HEK293 (cell line): Measurements from ENCODE around the gene ACADSB.

Experiments
- CTCF ChIA-PET: fragments of 350-600 bp; formaldehyde crosslinking; extraction: SDS; loops from one replicate; lab custom pipeline; 2021; ENCODE audit warnings: antibody characterized with exemption; lab: Yijun Ruan, JAX
- POLR2A ChIA-PET: fragments of 300-600 bp; formaldehyde crosslinking; extraction: SDS; loops from one replicate; lab custom pipeline; 2020; ENCODE audit warnings: antibody characterized with exemption, inconsistent platforms; lab: Yijun Ruan, JAX
- H3K27ac ChIP-seq: fragments of 200-500 bp; sonication (Bioruptor generic); 2 replicates; pipeline ENCODE4 v1.5.1; 2014; ENCODE audit warnings: low read depth, low read length, control low read depth, inconsistent platforms; ENCODE audit errors: extremely low read depth
- H3K36me3 ChIP-seq, 2 experiments: fragments of 200-500 bp in 1 of 2; sonication (Bioruptor generic) in 1 of 2; 1 replicate in 1 of 2; 2 replicates in 1 of 2; pipeline ENCODE4 v1.5.1; 2014 to 2017; ENCODE audit warnings: inconsistent platforms in 2 of 2, low read length in 2 of 2; ENCODE audit not compliant: control insufficient read depth in 2 of 2, insufficient read depth in 1 of 2
- H3K4me1 ChIP-seq: fragments of 200-500 bp; sonication (Bioruptor generic); 2 replicates; pipeline ENCODE4 v1.5.1; 2014; ENCODE audit warnings: mild to moderate bottlenecking, low read length, inconsistent platforms; ENCODE audit not compliant: control insufficient read depth, insufficient read depth
- H3K4me3 ChIP-seq: 2 replicates; pipeline ENCODE4 v1.5.1; 2011; ENCODE audit warnings: low read depth, mild to moderate bottlenecking, control low read depth, low read length, moderate library complexity
- H3K9me3 ChIP-seq: fragments of 200-500 bp; sonication (Bioruptor generic); 2 replicates; pipeline ENCODE4 v1.5.1; 2014; ENCODE audit warnings: low read depth, low read length, inconsistent platforms; ENCODE audit not compliant: control insufficient read depth, insufficient read depth
- EGR2 ChIP-seq: fragments of 450-650 bp; formaldehyde crosslinking; IDR thresholded peaks from 2 replicates; pipeline ENCODE4 v1.5.1; 2016; ENCODE audit warnings: low read depth, missing biosample characterization, missing genetic modification characterization
- HOXD13 ChIP-seq: sonication (generic); formaldehyde crosslinking; IDR thresholded peaks from 2 replicates; pipeline ENCODE4 v1.8.0; 2022; ENCODE audit warnings: missing genetic modification reagents, borderline replicate concordance
- KLF9 ChIP-seq: fragments of 450-650 bp; formaldehyde crosslinking; IDR thresholded peaks from 2 replicates; pipeline ENCODE4 v1.5.1; 2016; ENCODE audit warnings: missing biosample characterization, missing genetic modification characterization, low read depth
- PRDM1 ChIP-seq: fragments of 450-650 bp; formaldehyde crosslinking; IDR thresholded peaks from 2 replicates; pipeline ENCODE4; 2016; ENCODE audit warnings: missing biosample characterization, missing genetic modification characterization
- SP3 ChIP-seq: fragments of 450-650 bp; formaldehyde crosslinking; IDR thresholded peaks from 2 replicates; pipeline ENCODE4 v1.5.1; 2016; ENCODE audit warnings: missing biosample characterization, missing genetic modification characterization
- SP7 ChIP-seq: fragments of 450-650 bp; formaldehyde crosslinking; IDR thresholded peaks from 2 replicates; pipeline ENCODE4 v1.5.1; 2016; ENCODE audit warnings: missing biosample characterization, missing genetic modification characterization
- ZBTB20 ChIP-seq: fragments of 450-650 bp; formaldehyde crosslinking; IDR thresholded peaks from 2 replicates; pipeline ENCODE4 v1.5.1; 2016; ENCODE audit warnings: missing biosample characterization, missing genetic modification characterization
- ZBTB48 ChIP-seq: fragments of 450-650 bp; formaldehyde crosslinking; IDR thresholded peaks from 2 replicates; pipeline ENCODE4 v1.5.1; 2016; ENCODE audit warnings: missing biosample characterization, missing genetic modification characterization
- ZBTB7A ChIP-seq: fragments of 450-650 bp; formaldehyde crosslinking; IDR thresholded peaks from 2 replicates; pipeline ENCODE4 v1.5.1; 2016; ENCODE audit warnings: low read depth, missing biosample characterization, missing genetic modification characterization
- ZBTB8A ChIP-seq: fragments of 450-650 bp; formaldehyde crosslinking; IDR thresholded peaks from 2 replicates; pipeline ENCODE4 v1.5.1; 2016; ENCODE audit warnings: missing biosample characterization, missing genetic modification characterization
- ZFP3 ChIP-seq: fragments of 450-650 bp; formaldehyde crosslinking; IDR thresholded peaks from 2 replicates; pipeline ENCODE4 v1.5.1; 2016; ENCODE audit warnings: low read depth, missing biosample characterization, missing genetic modification characterization
- ZFP41 ChIP-seq: fragments of 450-650 bp; formaldehyde crosslinking; IDR thresholded peaks from 2 replicates; pipeline ENCODE4 v1.5.1; 2016; ENCODE audit warnings: missing biosample characterization, missing genetic modification characterization, borderline replicate concordance
- ZNF114 ChIP-seq: fragments of 450-650 bp; formaldehyde crosslinking; IDR thresholded peaks from 2 replicates; pipeline ENCODE4 v1.5.0; 2017; ENCODE audit warnings: missing biosample characterization, missing genetic modification characterization
- ZNF19 ChIP-seq: fragments of 450-650 bp; formaldehyde crosslinking; IDR thresholded peaks from 2 replicates; pipeline ENCODE4; 2016; ENCODE audit warnings: missing biosample characterization, missing genetic modification characterization, low read depth
- ZNF274 ChIP-seq, 2 experiments: fragments of 200-500 bp in 1 of 2; fragments of 450-650 bp in 1 of 2; sonication (Bioruptor generic) in 1 of 2; formaldehyde crosslinking in 1 of 2; IDR thresholded peaks; 2 replicates each; pipeline versions ENCODE4 v1.5.1 to v1.6.1; 2014 to 2016; ENCODE audit warnings: borderline replicate concordance in 1 of 2, inconsistent platforms in 1 of 2, low read length in 1 of 2, missing biosample characterization in 1 of 2, missing genetic modification characterization in 1 of 2
- ZNF311 ChIP-seq: fragments of 450-650 bp; formaldehyde crosslinking; IDR thresholded peaks from 2 replicates; pipeline ENCODE4 v1.5.1; 2017; ENCODE audit warnings: missing biosample characterization, missing genetic modification characterization, borderline replicate concordance
- ZNF324 ChIP-seq: fragments of 450-650 bp; formaldehyde crosslinking; IDR thresholded peaks from 2 replicates; pipeline ENCODE4 v1.5.1; 2016; ENCODE audit warnings: missing biosample characterization, missing genetic modification characterization
- ZNF404 ChIP-seq: fragments of 450-650 bp; formaldehyde crosslinking; IDR thresholded peaks from 2 replicates; pipeline ENCODE4 v1.5.1; 2017; ENCODE audit warnings: missing biosample characterization, missing genetic modification characterization
- ZNF48 ChIP-seq: fragments of 450-650 bp; formaldehyde crosslinking; IDR thresholded peaks from 2 replicates; pipeline ENCODE4 v1.5.1; 2016; ENCODE audit warnings: missing biosample characterization, missing genetic modification characterization
- ZNF510 ChIP-seq: fragments of 450-650 bp; formaldehyde crosslinking; IDR thresholded peaks from 2 replicates; pipeline ENCODE4 v1.5.1; 2018; ENCODE audit warnings: mild to moderate bottlenecking, missing genetic modification characterization, missing biosample characterization; ENCODE audit not compliant: insufficient replicate concordance
- ZNF521 ChIP-seq: fragments of 450-650 bp; formaldehyde crosslinking; IDR thresholded peaks from 2 replicates; pipeline ENCODE4 v1.5.1; 2017; ENCODE audit warnings: missing biosample characterization, mild to moderate bottlenecking, missing genetic modification characterization
- ZNF529 ChIP-seq: fragments of 450-650 bp; formaldehyde crosslinking; IDR thresholded peaks from 2 replicates; pipeline ENCODE4 v1.5.1; 2017; ENCODE audit warnings: missing genetic modification characterization, missing biosample characterization; ENCODE audit not compliant: insufficient replicate concordance
- ZNF596 ChIP-seq: fragments of 450-650 bp; IDR thresholded peaks from 2 replicates; pipeline ENCODE4 v1.5.0; 2018; ENCODE audit warnings: missing biosample characterization, mild to moderate bottlenecking, missing genetic modification characterization, moderate library complexity
- ZNF747 ChIP-seq: fragments of 450-650 bp; formaldehyde crosslinking; IDR thresholded peaks from 2 replicates; pipeline ENCODE4 v1.5.1; 2016; ENCODE audit warnings: missing biosample characterization, missing genetic modification characterization
- TF ChIP-seq, protein P1 (sequence below): fragments of 450-650 bp; IDR thresholded peaks from 2 replicates; pipeline ENCODE4 v1.5.1; 2018; ENCODE audit warnings: missing biosample characterization, mild to moderate bottlenecking, missing genetic modification characterization
- TF ChIP-seq, protein P2 (sequence below): fragments of 450-650 bp; formaldehyde crosslinking; IDR thresholded peaks from 2 replicates; pipeline ENCODE4 v1.5.1; 2016; ENCODE audit warnings: missing biosample characterization, missing genetic modification characterization
- TF ChIP-seq, protein P3 (sequence below): fragments of 450-650 bp; formaldehyde crosslinking; IDR thresholded peaks from 2 replicates; pipeline ENCODE4 v1.5.1; 2016; ENCODE audit warnings: missing biosample characterization, missing genetic modification characterization
- TF ChIP-seq, protein P4 (sequence below): fragments of 450-650 bp; formaldehyde crosslinking; IDR thresholded peaks from 2 replicates; pipeline ENCODE4 v1.5.0; 2017; ENCODE audit warnings: missing biosample characterization, missing genetic modification characterization, borderline replicate concordance
- TF ChIP-seq, protein P5 (sequence below): fragments of 450-650 bp; formaldehyde crosslinking; IDR thresholded peaks from 2 replicates; pipeline ENCODE4 v1.5.1; 2016; ENCODE audit warnings: missing biosample characterization, missing genetic modification characterization, borderline replicate concordance

Gene ACADSB

DNA sequence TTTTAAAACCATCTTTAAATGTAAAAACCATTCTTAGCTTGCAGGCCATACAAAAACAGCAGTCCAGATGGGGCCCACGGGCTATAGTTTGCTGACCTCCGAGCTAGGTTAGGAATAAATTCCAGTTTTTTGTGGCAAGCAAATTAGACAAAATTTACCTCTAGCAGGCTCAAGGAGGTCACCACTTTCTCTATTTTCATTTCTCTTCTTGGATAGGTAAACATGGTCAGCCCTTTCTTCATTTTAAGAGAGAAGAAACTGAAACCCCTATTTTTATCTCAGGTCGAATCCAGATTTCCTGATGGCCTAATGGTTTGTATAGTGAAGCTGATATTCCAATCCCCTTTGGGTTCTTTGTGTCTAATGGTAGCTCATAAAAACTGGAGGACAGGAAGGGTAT lies 10.9 kb upstream of the ACADSB start (continued):
- TF ChIP-seq ZBTB20 (tag by site-specific recombination) (no peak), ZFP41 (no peak), ZNF529 (tag by site-specific recombination) (no peak), ZNF510 (tag by site-specific recombination) (no peak), ZNF747 (no peak), ZBTB8A (tag by site-specific recombination) (no peak), KLF9 (tag by site-specific recombination) (no peak), ZNF19 (tag by site-specific recombination) (no peak), EGR2 (no peak), ZNF404 (no peak)
- TF ChIP-seq, protein P1, sequence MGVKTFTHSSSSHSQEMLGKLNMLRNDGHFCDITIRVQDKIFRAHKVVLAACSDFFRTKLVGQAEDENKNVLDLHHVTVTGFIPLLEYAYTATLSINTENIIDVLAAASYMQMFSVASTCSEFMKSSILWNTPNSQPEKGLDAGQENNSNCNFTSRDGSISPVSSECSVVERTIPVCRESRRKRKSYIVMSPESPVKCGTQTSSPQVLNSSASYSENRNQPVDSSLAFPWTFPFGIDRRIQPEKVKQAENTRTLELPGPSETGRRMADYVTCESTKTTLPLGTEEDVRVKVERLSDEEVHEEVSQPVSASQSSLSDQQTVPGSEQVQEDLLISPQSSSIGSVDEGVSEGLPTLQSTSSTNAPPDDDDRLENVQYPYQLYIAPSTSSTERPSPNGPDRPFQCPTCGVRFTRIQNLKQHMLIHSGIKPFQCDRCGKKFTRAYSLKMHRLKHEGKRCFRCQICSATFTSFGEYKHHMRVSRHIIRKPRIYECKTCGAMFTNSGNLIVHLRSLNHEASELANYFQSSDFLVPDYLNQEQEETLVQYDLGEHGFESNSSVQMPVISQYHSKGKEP: no peak

DNA sequence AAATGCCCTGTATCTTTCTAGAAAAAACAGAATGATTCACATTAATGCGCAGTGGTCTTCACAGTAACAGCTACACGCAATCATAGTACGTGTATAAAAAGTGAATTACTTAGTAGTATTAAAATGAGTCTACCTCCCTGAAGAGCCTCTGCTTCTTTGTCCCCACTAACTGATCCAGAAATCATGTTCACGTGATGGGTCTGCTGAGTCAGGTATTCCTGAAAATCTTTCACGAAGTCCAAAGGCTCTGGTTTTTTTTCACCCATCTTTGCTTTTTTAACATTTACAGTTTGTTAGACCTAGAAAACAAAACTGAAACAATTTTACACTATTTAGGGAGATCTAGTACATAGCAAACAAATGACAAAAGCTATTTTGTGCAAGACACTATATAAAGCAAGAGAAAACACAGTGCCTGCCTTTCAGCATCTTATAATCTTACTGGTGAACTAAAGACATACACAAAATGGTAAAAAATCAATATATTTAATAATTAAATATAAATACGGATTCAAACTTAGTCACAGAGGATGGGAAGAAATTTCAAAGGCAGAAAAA lies 10.4 kb upstream of the ACADSB start:
- Histone ChIP-seq H3K27ac (no peak overlapping the region), H3K36me3 (peaks cover 20 to 44% of the 10 kb centered on the region in 2 experiments; a peak in 2 of 3 replicates), H3K9me3 (no peaks in the 10 kb centered on the region), H3K4me3 (no peak overlapping the region), H3K4me1 (peaks cover 9% of the 10 kb centered on the region)
- no peak for TF ChIP-seq SP7 (tag by site-specific recombination)
- no peak for TF ChIP-seq ZNF521 (tag by site-specific recombination)
- no peak for TF ChIP-seq SP3 (tag by site-specific recombination)
- TF ChIP-seq HOXD13 (CRISPR knock-in tag): no peak
- TF ChIP-seq ZBTB8A (tag by site-specific recombination): no peak
- TF ChIP-seq PRDM1 (tag by site-specific recombination): no peak
- TF ChIP-seq, protein P2, sequence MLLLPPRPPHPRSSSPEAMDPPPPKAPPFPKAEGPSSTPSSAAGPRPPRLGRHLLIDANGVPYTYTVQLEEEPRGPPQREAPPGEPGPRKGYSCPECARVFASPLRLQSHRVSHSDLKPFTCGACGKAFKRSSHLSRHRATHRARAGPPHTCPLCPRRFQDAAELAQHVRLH: no peak
- TF ChIP-seq ZNF324 (tag by site-specific recombination): no peak
- no peak for TF ChIP-seq ZBTB48
- no peak for TF ChIP-seq ZNF48
- no peak for TF ChIP-seq ZNF596
- TF ChIP-seq, protein P3, sequence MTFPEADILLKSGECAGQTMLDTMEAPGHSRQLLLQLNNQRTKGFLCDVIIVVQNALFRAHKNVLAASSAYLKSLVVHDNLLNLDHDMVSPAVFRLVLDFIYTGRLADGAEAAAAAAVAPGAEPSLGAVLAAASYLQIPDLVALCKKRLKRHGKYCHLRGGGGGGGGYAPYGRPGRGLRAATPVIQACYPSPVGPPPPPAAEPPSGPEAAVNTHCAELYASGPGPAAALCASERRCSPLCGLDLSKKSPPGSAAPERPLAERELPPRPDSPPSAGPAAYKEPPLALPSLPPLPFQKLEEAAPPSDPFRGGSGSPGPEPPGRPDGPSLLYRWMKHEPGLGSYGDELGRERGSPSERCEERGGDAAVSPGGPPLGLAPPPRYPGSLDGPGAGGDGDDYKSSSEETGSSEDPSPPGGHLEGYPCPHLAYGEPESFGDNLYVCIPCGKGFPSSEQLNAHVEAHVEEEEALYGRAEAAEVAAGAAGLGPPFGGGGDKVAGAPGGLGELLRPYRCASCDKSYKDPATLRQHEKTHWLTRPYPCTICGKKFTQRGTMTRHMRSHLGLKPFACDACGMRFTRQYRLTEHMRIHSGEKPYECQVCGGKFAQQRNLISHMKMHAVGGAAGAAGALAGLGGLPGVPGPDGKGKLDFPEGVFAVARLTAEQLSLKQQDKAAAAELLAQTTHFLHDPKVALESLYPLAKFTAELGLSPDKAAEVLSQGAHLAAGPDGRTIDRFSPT (tag by site-specific recombination): no peak
- no peak for TF ChIP-seq ZBTB7A (tag by site-specific recombination)
- no peak for TF ChIP-seq ZFP3
- no peak for TF ChIP-seq ZNF114 (tag by site-specific recombination)
- TF ChIP-seq, protein P4, sequence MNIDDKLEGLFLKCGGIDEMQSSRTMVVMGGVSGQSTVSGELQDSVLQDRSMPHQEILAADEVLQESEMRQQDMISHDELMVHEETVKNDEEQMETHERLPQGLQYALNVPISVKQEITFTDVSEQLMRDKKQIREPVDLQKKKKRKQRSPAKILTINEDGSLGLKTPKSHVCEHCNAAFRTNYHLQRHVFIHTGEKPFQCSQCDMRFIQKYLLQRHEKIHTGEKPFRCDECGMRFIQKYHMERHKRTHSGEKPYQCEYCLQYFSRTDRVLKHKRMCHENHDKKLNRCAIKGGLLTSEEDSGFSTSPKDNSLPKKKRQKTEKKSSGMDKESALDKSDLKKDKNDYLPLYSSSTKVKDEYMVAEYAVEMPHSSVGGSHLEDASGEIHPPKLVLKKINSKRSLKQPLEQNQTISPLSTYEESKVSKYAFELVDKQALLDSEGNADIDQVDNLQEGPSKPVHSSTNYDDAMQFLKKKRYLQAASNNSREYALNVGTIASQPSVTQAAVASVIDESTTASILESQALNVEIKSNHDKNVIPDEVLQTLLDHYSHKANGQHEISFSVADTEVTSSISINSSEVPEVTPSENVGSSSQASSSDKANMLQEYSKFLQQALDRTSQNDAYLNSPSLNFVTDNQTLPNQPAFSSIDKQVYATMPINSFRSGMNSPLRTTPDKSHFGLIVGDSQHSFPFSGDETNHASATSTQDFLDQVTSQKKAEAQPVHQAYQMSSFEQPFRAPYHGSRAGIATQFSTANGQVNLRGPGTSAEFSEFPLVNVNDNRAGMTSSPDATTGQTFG (tag by site-specific recombination): no peak
- TF ChIP-seq, protein P5, sequence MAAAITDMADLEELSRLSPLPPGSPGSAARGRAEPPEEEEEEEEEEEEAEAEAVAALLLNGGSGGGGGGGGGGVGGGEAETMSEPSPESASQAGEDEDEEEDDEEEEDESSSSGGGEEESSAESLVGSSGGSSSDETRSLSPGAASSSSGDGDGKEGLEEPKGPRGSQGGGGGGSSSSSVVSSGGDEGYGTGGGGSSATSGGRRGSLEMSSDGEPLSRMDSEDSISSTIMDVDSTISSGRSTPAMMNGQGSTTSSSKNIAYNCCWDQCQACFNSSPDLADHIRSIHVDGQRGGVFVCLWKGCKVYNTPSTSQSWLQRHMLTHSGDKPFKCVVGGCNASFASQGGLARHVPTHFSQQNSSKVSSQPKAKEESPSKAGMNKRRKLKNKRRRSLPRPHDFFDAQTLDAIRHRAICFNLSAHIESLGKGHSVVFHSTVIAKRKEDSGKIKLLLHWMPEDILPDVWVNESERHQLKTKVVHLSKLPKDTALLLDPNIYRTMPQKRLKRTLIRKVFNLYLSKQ: no peak
- TF ChIP-seq ZNF311 (tag by site-specific recombination): no peak
- no peak for TF ChIP-seq ZNF274 (IDR thresholded peaks at IDR 0.05; ENCODE audit: low read length)
- no peak for TF ChIP-seq ZNF274 (tag by site-specific recombination; IDR thresholded peaks at IDR 0.05; ENCODE audit: borderline replicate concordance)
- ChIA-PET CTCF (interaction anchor here (0.7 to 1.7 kb wide), 4 partner anchors 9 to 19 kb away, joined by 3 to 6 read pairs (median 4); no protein-coding TSS in a partner anchor), POLR2A (interaction anchor here (0.8 to 1.4 kb wide), 2 partner anchors 10 to 17 kb away, joined by 3 read pairs; partner anchors contain the start of genes ACADSB and IKZF5)
